GM19351 (cell line): Measurements from ENCODE around the gene CHKA.

ENCODE experiments used
- ATAC-seq: cut with Tn5 transposase; IDR thresholded peaks from one replicate; pipeline ENCODE4 v1.9.1; 2021; ENCODE audit warnings: mild to moderate bottlenecking, moderate library complexity; ENCODE audit not compliant: unreplicated experiment

The CHKA gene

GRCh38 chr11:68143310-68143689 lies 22.1 kb upstream of the CHKA start:
- no peak for ATAC-seq

GRCh38 chr11:68142441-68143309 lies 21.5 kb upstream of the CHKA start:
- no peak for ATAC-seq

- no peak for ATAC-seq
Observed at GRCh38 chr11:68142028-68142412, 20.8 kb upstream of the CHKA start.

DNA sequence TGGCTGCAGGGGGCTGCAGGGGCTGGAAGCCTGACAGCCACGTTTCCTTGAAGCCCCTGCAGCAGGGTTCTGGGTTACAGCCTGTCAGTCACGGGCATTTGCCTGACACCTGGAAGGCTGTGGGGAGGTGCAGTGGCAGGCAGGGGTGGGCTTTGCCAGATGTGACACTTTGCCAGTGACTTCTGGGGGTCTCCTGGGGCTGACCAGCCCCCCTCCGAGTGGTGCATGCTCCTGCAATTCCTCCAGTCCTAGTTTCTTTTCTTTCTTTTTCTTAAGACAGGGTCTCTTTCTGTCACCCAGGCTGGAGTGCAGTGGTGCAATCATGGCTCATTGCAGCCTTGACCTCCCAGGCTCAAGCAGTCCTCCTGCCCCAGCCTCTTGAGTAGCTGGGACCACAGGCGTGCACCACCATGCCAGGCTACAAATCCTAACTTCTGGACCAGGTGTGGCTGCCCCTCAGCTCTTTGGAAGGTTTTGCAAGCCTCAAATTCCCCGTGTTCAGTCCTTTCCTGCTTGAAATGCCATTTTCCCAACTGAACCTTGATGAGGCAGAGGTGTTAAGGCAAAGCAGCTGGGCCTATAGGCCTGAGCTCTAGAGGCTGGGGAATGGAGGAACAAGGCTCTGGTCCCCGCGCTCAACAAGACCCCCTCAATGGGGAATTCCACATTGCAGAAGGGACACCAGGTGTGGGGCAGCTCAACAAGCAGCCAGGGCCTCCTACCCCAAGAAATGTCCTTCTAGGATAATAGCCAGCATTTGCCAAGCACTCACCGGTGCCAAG lies 20.2 kb upstream of the CHKA start:
- no peak for ATAC-seq

GRCh38 chr11:68140496-68141245 lies 19.5 kb upstream of the CHKA start:
- ATAC-seq, result no peak

GRCh38 chr11:68138237-68138636 lies 17.0 kb upstream of the CHKA start:
- ATAC-seq, result no peak

- no peak for ATAC-seq
Observed at GRCh38 chr11:68137833-68138232, 16.6 kb upstream of the CHKA start.

DNA sequence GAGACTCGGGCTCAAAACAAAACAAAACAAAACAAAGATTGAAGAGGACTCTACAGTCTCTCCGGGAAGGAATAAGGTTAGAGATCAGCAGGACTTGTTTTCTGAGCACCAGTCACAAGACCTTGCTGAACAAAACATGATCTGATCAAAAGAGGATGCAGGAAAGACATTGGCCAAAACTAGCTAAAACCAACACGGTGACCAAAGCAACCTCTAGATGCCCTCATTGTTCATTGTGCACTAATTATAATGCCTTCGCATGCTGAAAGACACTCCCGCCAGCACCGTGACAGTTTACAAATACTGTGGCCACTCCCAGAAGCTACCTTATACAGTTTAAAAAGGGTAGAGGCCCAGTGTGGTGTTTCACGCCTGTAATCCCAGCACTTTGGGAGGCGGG lies 15.7 kb upstream of the CHKA start:
- ATAC-seq, result no peak

DNA sequence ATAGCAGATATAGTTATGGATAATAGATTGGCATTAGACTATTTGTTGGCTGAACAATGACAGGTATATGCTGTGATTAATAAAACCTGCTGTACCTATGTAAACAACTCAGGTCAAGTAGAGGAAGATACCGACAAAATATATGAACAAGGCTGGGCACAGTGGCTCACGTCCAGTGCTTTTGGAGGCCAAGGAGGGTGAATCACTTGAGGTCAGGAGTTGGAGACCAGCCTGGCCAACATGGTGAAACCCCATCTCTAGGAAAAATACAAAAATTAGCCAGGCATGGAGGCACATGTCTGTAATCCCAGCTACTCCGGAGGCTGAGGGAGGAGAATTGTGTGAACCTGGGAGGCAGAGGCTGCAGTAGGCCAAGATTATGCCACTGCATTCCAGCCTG lies 14.0 kb upstream of the CHKA start:
- no peak for ATAC-seq

GRCh38 chr11:68133761-68134160 lies 12.6 kb upstream of the CHKA start:
- no peak for ATAC-seq

DNA sequence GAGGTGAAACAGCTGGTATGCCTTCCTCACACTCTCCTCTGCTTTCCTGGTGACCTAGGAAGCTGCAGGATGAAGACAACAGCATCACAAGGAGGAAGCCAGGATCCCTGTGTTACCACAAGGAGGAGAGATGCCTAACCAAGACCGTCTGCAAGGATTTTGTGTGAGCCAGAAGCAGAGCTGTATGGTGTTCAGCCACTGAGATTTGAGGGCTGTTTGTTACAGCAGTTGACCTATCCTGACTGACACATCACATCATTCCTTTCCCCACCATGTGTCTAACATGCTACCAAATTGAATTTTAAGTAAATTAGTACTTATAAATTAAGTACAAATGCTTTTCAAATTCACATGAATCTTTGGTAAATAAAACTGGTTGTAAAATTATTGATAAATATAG lies 8.9 kb upstream of the CHKA start:
- ATAC-seq, result no peak

- ATAC-seq, result no peak
Observed at GRCh38 chr11:68128682-68129327, 7.6 kb upstream of the CHKA start.

GRCh38 chr11:68127714-68128681 lies 6.8 kb upstream of the CHKA start:
- ATAC-seq, result no peak

DNA sequence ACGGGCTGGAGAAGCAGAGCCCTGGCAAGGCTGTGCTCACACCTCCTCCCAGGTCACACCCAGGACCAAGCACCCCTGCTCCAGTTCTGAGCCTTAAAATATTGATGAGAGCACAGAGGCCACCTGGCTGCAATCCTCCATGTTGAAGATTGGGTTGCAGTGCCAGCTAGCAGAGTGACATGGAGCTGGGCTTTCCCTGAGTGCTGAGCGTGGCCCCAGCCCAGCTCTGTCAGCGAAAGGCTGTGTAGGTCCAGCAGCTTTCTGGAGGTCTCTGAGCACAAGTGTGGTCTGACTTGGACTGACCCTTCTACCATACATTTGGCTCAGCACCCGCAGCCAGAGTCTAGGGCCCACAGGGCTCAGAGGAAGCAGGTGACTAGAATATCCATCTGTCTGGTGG lies 4.0 kb upstream of the CHKA start:
- no peak for ATAC-seq

GRCh38 chr11:68122936-68123539 lies 1.9 kb upstream of the CHKA start:
- no peak for ATAC-seq

GRCh38 chr11:68120273-68121066 lies 718 bp downstream of the CHKA start:
- ATAC-seq, result peak; percentile 24

GRCh38 chr11:68118706-68119448 lies 2.3 kb downstream of the CHKA start:
- peak; percentile 42 for ATAC-seq
